DMS 273 treated with DMSO at 0.1 percent for 48 hours (cell line): ENCODE measurements around the gene SSH2.
A peak's percentile ranks its signal among the peaks of the same experiment; 100 is the strongest.

Source experiments
- DNase-seq: peaks from one replicate; lab custom pipeline; 2025; lab: John Stamatoyannopoulos, UW

Gene SSH2

DNA sequence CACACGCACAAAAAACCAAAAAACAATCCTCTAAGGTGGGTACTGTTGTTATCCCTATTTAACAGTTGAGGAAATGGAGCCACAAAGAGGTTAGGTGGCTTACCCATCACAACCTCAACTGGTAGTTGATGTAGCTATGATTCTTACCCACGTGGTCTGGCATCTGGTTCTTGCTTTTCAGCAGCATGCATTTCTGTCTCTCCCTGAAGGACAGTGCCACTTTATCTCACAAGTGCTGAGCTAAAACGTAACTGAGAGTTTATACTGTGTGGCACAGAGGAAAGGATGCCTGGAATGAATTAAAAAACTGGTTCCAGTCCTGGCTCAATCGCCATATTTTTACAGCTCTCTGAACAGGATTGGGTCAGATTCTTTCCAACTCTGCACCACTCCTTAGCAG lies 305.4 kb downstream of the SSH2 start:
- DNase-seq = no peak

DNA sequence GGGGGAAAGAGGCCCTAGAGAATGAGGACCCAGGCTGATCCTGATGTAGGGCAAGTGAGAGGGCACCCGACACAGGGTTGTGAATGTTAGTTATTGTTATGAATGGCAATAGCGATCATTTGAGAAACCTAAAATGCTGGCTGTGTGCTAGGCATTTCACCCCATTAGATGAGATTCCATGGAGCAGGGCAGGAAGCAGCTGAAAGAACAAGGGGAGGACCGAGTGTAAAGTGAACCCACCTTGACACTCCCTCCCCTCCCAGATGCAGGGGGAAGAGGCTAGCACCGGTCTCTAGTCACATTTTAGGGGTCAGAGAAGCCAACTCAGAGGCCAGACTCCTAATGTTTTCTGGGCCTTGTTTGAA lies 306.8 kb downstream of the SSH2 start:
- no peak for DNase-seq

DNA sequence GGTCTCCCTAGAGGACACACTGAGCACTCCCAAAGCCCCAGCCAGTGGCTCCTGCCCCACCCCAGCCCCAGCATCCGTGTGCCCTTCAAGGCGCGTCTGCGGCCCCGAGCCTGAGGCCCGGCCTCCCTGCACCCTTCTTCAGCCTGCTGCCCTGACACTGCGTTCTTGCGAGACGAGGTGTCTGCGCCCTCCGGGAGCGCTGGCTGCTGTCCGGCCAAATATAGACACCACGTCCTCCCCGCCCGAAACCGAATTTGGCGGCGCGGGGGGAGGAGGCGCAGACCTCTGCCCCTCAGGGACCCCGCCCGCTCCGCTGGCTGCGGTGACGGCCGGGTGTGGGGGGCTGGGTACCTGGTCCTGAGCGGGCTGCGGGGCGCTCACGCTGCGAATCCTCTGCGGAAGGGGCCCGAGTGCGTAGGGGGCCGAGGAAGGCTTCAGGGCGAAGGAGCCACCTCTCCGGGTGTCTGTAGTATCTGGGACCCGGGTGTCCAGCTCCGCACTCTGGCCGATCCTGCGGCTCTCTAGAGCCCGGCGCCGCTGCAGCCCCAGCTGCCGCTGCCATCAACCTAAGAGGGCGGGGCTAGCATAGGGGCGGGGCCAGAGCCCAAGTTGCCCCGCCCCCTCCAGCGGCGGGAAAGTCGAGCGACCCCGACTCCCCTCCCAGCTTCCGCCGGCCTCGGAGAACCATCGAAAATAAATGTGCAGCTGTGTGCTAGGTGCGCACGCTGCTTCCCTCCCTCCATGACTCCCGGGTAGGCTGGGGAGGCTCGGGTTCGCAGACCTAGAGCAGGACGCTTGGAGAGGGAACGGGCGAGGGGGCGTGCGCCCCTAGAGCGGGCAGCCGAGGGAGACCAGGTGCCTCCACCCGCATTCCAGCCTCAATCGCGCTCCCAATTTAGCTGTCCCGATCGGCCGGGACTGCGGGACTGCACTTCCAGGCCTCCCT lies 307.4 kb downstream of the SSH2 start, which contains the start of gene CORO6:
Gene CORO6, minus strand, starts transcription at position 576 of the 946 bp plus-strand sequence. CDS start 1,491 bp downstream, outside the sequence.
- no peak for DNase-seq

DNA sequence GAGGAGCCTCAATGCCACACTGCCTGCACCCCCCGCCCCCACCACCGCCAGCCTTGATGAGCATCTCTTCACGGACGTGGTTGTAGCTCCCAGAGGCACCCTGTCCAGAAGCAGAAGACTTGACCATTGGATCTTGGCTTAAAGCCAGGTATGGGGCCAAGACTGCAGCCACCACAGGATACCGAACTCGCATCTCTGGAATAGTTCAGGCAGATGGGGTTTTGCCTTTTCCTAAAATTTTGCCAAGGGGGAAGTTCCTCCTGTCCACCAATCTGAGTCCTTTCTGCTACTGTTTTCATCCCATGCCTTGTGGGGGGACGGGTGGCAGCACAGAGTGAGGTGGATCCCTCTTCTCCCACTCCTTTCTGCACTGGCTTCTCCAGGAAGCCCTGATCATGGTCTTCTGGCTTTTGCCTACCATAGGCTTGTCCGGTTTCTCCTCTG lies 308.3 kb downstream of the SSH2 start:
- no peak for DNase-seq

DNA sequence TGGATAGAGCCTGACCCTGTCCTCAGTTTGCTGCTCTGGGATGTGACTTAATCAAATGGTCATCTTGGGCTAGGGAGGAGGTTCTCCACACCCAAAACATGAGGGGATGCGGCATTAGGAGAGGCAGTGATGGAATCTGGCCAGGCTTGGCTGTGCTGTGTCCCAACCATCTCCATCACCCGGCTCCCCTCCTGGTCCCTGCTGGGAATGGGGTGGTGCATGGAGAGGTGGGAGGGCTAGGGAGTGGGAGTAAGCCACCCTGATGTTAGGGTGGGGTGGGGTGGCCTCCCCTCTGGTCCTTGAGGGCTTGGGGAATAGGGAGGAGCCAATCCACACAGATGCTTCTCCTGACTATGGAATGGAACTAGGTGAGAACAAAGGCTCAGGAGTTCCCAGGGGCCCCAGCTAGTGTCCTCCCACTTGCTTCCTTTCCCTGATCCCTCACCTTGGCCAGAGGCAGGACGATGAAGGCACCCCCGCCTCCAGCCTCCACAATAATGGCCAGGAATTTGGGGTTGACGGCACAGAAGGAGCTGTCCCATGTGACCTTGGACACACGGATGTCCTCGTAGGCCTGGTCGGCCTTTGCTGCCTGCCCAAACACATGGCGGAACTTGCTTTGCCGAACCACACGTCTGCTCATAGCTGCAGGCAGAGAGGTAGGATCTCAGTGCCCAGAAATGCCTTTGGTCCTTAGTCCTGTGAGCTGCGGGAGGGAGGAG lies 309.1 kb downstream of the SSH2 start:
- DNase-seq = no peak

DNA sequence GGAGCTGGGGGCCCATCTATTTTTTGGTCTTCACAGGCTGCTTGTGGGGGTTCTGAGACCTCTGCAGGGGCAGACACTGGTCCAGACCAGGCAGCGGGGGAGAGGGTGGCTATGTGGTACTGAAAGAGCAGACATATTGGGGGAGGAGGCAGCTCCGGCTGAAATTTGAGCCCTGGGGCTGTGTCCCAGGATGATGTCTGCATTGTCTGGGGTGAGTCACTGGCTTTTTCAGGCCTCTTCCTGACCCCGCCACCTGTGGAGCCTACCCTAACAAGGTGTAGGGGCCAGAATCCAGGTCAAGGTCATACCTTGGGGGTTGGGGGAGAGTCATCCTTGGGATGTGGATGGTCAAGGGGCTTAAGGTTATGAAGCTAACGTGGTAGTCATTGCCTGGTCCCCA lies 309.8 kb downstream of the SSH2 start:
- DNase-seq = no peak

DNA sequence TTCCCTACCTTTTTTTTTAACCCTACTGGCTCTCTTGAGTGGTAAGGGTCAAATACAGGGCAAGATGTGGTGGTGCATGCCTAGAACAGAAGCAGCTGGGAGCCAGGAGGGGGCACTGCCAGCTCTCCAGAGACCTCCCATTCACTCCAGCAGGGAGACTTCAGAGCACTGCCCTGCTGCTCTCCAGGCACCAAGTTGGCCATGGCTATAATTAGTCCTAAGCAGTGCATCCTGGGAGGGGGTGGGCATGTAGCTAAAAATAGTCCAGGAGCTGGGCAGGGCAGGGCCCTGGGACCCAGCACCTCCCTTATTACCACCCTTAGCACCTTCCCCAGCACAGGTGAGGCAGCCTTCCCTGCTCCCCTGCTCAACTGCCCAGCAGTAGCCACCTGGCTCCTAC lies 310.8 kb downstream of the SSH2 start:
- DNase-seq = peak; percentile 31

DNA sequence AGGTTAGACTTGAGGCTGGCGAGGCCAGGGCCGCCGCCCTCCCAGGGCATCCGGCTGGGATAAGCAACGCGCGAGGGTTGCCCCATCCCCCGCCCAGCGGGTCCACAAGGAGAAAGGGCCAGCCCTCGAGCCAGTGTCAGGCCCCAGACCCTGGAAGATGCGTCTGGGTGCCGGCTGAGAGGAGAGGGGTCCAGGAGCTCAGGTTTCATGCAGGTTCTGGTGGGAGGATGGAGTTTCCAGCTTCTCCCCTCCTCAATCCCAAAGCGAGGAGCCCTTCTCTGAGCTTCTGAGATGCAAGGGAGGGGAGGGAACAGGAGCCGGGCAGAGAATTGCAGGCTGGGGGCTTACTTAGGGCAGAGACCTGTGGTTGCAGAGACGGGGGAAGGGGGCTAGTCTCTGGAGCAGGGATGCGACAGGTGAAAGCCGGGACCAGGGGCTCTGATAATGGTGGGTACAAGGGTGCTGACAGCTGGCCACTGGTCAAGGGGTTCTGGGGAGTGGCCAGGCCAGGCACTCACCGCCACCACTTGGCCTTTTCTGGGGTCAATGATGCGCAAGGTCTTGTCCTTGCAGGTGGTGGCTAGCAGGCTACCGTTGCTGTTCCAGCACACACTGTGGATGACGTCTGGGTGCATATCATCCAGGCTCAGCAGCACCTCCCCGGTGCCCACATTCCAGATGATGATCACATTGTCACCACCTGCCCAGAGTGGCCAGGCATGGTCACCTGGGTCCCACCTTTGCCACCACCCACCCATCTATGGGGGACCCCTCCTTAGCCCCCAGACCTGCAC lies 311.6 kb downstream of the SSH2 start:
- DNase-seq = no peak

DNA sequence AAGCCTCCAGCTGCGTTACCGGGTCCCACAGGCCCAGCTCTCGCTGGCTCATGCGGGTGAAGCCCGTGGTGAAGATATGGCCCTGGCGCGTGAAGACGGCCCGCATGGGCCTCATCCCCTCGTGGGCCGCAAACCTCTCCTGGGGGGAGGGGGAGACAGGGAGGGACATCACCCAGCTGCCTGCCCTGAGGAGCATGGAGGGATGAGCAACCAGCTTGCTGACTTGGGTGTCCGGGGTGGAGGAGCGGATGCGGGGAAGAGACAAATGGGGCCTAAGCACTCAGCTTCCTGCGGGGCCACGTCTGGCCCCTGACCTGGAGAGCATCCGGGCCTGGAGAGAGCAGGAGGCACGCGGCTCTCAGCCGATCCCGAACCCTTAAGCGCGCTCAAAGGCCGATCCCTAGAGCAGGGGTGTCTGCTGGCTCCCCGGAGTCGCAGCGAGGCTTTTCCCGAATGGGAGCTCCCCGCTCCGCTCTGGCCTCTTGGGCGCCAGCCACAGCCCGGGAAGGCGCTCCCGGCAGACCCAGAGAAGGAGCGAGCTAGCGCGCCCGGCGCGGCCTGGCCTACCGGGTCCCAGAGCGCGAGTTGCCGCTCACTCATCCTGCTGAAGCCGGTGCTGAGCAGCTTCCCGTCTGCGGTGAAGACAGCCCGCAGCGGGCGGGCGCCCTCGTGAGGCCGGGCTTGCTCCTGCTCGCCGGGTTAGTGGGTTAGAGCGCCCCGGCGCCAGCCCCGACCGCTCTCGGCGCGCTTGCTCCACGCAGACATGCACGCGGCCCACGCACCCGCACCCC lies 312.4 kb downstream of the SSH2 start:
- DNase-seq = no peak

DNA sequence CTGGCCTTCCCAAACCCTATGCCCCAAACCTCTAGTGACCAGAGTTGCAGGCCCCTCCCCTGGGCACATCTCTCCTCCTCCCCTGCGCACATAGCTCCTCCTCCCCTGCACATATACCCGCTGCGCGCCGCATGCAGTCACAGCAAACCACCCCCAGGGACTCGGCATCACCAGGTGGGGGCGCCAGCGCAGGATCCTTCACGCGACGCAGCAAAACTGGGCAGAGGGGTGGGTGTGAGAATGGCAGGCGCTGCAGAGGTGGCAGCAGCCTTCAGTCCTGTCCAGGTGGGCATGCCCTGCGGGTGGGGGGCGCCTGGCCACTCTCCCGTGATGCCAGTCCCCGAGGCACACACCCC lies 312.9 kb downstream of the SSH2 start:
- DNase-seq = peak; percentile 43

DNA sequence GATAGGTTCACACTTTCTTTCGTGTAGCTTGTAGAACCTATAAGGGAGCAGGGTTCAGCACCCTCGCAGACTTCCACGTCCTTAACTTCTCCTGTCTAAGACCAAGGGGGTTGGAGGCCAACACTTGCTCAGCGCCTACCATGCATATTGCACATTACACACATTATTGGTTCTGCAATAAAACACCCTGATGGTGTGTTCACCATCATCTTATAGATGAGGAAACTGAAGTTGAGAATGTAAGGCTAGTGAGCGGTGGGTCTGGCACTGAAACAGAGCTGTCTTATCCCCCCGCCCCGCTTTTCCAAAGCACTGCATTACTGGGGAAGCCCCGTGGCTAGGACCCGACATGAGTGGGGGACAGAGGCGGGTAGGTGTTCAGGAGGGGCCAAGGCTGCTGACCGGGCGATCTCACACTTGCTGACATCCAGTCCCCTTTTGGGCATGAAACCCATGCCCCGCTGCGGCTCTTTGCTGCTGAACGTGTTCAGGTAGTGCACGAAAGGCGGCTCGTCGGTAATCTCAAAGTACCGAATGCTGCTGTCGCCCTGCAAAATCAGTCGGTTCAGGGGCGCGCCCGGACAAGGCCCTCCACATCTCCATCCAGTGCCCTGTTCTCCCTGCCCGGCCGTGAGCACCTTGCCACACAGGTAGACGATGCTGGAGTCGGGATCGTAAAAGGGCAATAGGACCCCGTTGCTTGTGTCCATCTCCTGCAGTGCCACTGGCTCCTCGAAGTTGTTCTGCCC lies 313.6 kb downstream of the SSH2 start:
- DNase-seq = no peak

DNA sequence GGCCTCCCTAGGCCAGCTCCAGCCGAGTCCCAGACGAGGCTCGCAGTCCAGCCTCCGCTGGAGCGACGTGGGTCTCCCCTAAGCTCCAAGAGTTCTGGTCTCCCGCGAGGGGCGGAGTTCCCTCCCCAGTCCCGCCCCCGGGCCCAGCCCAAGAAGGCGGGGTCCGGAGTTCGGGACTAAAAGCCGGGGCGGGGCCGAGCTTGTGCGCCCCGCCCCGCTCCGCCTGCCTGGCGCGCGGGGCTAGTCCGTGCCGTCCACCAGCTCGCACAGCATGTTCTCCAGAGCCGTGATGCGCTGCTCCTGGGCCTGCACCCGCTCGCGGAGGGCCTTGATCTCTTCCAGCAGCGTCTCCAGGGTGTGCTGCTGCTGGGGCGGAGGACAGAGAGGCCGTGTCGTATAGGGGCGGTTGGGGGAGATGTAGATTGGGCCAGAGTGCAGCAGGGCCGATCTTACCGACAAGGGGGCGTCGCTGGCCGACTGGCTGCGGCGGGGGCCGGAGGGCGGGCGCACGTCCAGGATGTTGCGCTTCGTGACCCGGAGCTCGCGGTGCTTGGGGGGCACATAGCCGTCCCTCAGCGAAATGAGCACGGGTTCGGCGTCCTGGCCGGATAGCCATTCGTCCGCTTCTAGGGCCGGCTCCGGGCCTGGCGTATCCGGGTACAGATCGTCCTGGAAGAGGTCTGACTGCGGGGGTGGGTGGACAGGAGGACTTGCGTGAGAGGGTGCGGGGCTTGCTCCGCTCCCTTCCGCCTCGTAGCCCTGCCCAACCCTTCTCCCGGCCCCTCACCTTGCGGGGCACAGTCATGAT lies 314.3 kb downstream of the SSH2 start:
- DNase-seq = peak; percentile 49

DNA sequence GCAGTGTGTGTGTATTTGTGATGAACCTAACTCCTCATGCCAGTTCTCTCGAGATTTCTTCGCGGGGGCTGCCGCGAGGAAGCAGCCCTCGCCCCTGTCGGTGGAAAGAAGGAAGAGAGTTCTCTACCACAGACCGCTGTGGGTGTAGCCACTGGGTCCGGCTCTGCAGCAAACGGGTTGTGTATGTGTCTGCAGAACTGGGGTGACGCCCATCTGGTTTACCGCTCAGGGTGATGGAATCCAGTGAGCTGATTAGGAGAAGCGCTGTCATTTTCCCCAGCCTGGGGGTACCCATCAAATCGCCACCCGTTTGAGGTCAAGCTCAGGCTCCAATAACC lies 315.0 kb downstream of the SSH2 start:
- DNase-seq = no peak

DNA sequence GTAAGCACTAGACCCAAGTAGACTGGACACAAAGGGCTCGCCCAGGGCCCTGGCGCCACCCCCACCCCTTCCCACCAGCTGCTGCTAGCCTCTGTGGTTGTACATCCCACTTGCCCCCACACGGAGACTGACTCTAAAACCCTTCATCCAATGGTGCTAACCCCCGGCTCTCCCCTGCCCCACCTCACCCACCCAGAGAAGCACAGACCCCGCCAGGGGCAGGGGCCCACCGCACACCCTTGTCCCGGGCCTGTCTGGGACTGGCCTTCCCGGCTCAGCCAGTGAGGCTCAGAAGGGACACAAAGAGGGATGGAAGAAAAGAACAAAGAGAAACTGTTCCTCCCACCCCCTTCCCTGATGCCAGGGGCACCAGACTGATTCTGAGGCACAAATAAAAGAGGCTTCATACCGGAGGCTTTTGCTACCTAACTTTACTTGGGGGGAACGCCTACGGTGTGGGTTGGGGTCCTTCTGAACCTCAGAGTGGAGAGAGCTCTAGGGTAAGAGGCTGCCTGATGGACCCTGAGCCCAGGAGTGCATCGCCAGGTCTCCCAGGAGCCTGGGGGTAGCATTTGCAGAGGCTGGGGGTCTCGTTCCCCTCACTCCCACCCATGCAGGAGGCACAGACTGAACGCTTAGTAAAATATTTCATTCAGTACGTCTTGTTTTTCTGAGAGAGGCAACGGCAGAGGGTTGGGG lies 315.5 kb downstream of the SSH2 start:
- DNase-seq = no peak

DNA sequence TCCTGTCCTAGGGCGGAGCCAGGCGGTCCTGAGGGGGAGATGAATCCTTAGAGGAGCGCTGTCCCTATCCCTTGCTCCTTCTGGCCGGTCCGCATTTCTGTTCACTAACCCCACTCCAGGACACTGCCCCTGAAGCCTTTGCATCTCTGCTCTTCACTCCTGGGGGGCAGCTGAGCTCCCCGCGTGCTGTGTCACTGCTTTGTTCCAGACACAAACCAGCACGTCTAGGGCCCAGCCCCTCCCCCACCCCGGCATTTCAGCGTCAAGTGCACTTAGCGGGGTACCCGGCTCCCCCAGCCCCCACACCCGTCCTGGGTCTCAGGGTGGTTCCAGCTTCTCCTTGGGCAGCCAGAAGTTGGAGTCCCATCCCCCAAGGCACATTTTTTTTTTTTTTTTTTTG lies 316.2 kb downstream of the SSH2 start:
- DNase-seq = no peak

DNA sequence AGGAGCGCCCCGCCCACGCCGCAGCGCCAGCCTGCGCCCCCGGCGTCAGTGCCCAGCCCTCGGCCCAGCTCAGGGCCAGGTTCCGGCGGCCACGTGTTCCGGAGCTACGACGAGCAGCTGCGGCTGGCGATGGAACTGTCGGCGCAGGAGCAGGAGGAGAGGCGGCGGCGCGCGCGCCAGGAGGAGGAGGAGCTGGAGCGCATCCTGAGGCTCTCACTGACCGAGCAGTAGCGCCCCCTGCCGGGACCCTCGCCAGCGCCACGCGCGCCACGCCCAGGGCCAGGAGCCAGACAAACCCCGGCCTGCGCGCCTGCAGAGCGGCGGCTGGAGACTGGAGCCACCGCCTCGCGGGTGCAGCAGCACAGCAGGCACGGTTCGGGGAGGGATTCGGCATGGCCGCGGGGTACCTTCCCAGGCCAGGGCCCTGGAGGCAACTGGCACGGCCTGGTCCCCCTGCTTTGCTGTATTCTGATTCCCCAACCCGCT lies 316.6 kb downstream of the SSH2 start:
- no peak for DNase-seq

DNA sequence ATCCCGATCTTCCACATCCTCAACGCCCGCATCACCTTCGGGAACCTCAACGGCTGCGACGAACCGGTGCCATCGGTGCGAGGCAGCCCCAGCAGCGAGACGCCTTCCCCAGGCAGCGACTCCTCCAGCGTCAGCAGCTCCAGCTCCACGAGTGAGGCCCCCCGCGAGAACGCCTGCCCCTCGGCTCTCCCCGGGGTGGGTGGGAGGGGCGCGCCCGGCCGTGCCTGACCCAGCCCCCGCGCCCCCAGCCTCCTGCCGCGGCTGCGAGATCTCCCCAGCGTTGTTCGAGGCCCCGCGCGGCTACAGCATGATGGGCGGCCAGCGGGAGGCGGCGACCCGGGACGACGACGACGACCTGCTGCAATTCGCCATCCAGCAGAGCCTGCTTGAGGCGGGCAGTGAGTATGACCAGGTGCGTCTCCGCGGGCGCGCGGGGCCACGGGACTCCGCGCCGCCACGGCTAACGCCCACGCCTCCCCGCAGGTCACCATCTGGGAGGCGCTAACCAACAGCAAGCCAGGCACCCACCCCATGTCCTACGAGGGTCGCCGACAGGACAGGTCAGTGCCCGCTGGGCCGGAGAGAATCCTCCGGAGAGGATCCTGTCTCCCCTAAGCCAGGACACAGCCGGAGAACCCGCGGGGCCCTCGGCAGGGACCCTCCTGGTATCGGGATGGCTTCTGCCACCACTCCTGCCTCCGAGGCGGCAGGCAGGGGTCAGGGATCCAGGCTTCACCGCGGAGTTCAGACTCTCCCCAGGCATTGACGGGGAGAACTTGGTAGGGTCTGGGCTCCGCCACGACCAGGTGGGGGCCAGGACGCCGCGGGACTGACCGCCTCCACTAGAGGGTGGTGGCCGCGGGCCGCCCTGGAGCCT lies 317.4 kb downstream of the SSH2 start:
- no peak for DNase-seq

DNA sequence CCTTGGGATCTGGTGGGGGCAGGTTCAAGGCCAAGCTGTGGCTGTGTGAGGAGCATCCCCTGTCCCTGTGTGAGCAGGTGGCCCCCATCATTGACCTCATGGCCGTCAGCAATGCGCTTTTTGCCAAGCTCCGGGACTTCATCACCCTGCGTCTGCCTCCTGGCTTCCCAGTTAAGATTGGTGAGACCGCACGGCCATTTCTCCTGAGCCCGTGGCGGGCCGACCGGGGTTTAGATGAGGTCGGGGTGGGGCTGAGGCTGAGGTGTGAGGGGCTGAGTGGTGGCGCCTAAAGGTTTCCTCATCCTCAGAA lies 318.0 kb downstream of the SSH2 start:
- DNase-seq = no peak
